Measurements from ENCODE around the gene TRA2A. TPM values are rescaled to one million over a fixed set of nuclear protein-coding genes. Genes with fewer than 3 reads are reported as not detected.

Gene TRA2A
- 72.8 to 77.9 TPM (median 75.2 TPM) in 5 replicates for total RNA-seq (2022; extraction: Qiagen RNA extraction)

GRCh38 chr7:23531794-23532489, at the start of gene TRA2A:
Gene TRA2A (minus strand): TSS chr7:23531981. CDS start chr7:23531824, 157 bp downstream.

GRCh38 chr7:23470330-23471105, 61.3 kb downstream of the TRA2A start, which contains the start of gene IGF2BP3:
Gene IGF2BP3 (minus strand): TSS chr7:23470491. CDS start chr7:23470110, 381 bp downstream.

Other genes starting within 250 kb of the TRA2A start
- gene MALSU1, start 232.6 kb downstream of the TRA2A start, total RNA-seq (2022; extraction: Qiagen RNA extraction) = 76.5 to 101 TPM (median 95.9 TPM) in 5 replicates
- gene IGF2BP3, start 61.5 kb downstream of the TRA2A start, total RNA-seq (2022; extraction: Qiagen RNA extraction) = 24.0 to 37.3 TPM (median 29.7 TPM) in 5 replicates
- 2.9 to 4.0 TPM (median 3.7 TPM) in 5 replicates for gene CCDC126, start 65.4 kb upstream of the TRA2A start, total RNA-seq (2022; extraction: Qiagen RNA extraction)
- gene FAM221A, start 148.2 kb upstream of the TRA2A start, total RNA-seq (2022; extraction: Qiagen RNA extraction) = 0.26 to 0.49 TPM (median 0.38 TPM) in 5 replicates
- 0.44 to 0.77 TPM (median 0.66 TPM) in 5 replicates for gene STK31, start 178.2 kb upstream of the TRA2A start, total RNA-seq (2022; extraction: Qiagen RNA extraction)